Vein endothelial cell (primary cell): ENCODE results near the gene FAM149A. TPM values are rescaled to one million over a fixed set of nuclear protein-coding genes. Genes with fewer than 3 reads are reported as not detected.

Experiments
- small RNA-seq: library from RNA; depleted of rRNA; stranded (forward); fragments of <200 nt; gene quantifications from one replicate; pipeline ENCODE3, GENCODE V24; 2012
- total RNA-seq: library from RNA; depleted of rRNA; stranded (reverse); fragments of >200 nt; gene quantifications from 2 replicates; pipeline ENCODE4 v1.2.3, GENCODE V29; 2012

The FAM149A gene
- total RNA-seq = not detected in 2 replicates

DNA sequence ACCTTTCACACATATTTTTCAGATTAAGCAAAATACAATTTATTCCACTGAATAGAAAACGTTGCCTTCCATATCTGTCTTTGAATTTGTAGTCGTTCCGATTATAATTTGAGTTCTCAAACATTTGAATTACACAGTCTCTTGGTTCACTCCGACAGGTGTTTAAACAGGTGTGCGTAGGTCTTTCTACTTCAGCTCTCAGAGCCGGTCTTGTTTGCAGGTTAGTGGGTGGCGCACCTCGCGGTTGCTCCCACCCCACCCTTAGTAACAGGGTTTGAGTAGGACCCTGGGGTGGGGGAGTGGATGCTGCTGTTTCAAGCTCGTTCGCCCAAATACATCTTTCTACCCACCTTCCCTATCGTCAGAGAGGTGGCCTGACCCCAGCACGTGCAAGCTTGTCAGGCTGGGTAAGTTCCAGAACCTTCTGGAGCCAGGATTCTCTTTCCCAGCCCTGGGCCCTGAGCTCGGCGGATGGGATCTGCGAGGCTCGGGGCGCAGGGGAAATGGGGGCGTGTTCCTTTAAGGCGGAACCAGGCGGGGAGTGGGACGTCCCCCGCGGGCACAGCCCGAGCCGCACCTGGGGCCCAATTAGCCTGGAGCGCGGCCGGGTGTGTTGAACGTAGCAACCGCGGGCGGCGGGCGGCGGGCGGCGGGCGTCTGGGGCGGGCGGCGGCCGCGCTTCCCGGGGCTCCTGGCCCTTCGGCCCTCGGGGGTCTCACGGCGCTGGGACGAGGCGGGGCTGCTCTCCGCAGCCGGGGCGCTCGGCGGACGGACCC is at the start of gene FAM149A:
FAM149A (plus strand) TSS at position 591 of the 776 bp plus-strand sequence.

DNA sequence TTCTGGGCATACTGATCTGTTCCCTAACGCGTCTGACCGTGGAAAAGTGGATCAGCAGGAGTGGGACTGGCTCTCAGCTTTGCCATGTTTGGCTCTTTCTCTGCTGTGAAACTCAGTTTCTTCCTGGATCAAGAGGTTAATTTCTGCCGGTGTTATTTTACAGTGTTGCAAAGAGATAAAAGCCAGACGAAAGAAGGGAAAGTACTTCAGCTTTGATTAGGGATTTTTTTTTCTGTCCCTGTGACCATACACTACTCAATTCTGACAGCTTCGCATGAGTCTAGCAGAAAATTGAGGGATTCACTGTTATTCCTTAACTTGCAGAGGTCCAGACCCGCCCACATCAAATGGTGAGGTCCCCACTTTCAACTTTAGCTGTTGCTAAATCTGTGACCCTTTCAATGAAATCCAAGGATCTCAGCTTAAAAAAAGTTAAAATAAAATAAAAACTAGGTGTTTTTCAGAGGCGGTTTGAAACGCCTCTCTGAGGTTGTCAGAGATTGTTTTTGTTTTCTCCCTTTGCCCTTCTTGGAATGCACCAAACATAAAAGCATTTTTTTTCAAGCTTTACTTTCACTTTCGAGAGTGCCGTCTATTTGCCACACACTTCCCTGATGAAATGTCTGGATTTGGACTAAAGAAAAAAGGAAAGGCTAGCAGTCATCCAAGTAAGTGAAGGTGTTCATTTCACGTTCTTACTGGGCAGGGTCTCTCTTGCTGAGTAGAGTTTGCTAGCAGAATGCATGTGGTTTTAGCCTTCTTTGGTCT is 35.7 kb upstream of the FAM149A start, which contains the start of gene TLR3:
TLR3 (plus strand) TSS at position 576 of the 768 bp plus-strand sequence. CDS start 7,464 bp downstream, outside the sequence.

DNA sequence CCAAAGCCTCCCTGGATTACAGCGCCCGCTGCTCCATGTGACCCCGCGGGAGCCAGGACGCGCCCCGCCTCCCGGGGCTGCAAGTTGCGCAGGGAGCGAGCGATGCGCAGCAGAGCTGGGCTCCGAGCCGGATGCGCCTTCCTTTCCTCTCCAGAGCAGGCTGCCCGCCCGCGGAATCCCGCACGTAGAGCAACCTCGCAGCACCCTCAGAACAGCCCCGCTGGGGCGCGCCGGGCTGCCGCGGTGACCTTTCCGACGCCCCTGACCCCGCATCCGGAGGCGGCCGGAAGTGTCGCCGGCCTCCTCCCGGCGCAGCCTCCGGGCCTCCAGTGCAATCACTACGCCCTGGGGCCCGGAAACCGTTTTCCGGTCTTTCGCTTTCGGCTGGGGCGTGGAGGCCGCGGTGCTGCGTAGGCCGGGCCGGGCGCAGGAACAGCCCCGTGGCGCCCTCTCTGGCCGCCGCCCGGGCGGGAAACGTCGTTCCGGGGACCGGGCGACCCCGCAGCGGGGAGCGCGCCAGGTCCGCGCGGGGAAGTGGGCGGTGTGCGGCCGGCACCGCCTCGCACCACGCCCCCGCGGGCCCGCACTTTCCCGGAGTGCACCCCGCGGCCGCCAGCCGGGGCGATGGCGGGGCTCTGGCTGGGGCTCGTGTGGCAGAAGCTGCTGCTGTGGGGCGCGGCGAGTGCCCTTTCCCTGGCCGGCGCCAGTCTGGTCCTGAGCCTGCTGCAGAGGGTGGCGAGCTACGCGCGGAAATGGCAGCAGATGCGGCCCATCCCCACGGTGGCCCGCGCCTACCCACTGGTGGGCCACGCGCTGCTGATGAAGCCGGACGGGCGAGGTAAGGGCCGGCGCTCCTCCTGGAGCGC is 86.9 kb downstream of the FAM149A start, which contains the start of gene CYP4V2:
CYP4V2 (plus strand) TSS at position 368 of the 866 bp plus-strand sequence; CDS start at position 625, 257 bp downstream.

Small RNA genes lying within 50 kb of the gene (small RNA-seq; reads per million reads assigned to genes)
- not detected for gene RF00322

Other genes with a start within 250 kb of the FAM149A start
- 2.9 and 3.3 TPM in 2 replicates for gene TLR3, start 35.5 kb upstream of the FAM149A start, total RNA-seq
- gene CYP4V2, start 86.9 kb downstream of the FAM149A start, total RNA-seq = 3.2 and 4.9 TPM in 2 replicates
- gene KLKB1, start 122.8 kb downstream of the FAM149A start, total RNA-seq = not detected in 2 replicates
- not detected in 2 replicates for gene F11, start 161.5 kb downstream of the FAM149A start, total RNA-seq